ENCODE results near the gene PDS5A. TPM values are rescaled to one million over a fixed set of nuclear protein-coding genes. Genes with fewer than 3 reads are reported as not detected.

PDS5A gene
- total and polyA plus RNA-seq, 2 donors (not counting 1 experiment from before 2014, with no cell fraction given), result 46.9 to 74.0 TPM

DNA sequence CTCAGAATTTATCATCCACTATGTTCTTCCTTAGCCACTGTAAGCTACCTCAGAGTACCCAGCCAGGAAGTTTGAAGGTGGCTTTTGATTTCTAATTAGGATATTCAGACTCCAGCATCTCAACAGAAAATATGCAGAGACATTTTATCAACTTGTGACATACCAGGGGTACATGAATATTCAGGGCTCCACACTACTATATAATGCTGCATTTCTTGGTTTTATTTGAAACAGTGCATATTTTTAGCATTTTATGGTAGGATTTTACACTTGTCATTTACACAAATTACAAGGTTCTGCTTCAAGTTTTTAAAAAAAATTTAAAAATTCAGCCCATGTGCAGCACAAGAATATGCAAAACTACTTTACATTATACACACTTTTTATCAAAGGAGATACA, 155.0 kb downstream of the PDS5A start:
- Histone ChIP-seq H3K4me2 (ENCODE audit: extremely low read depth, insufficient read depth, low read length) (no peak overlapping the region), H3K27ac (ENCODE audit: insufficient read depth, low read length) (no peak overlapping the region), H3K9me3 (ENCODE audit: control insufficient read depth, insufficient read depth, low read depth, low read length) (no peaks in the 10 kb centered on the region), H3K27me3 (ENCODE audit: control insufficient read depth, insufficient read depth, low read length) (no peaks in the 10 kb centered on the region), H3K9ac (ENCODE audit: insufficient read depth, low read length) (no peak overlapping the region), H3K4me1 (ENCODE audit: control insufficient read depth, extremely low read depth, insufficient read depth, low read length) (peaks cover 3% of the 10 kb centered on the region), H4K20me1 (ENCODE audit: control insufficient read depth, extremely low read depth, insufficient read depth, low read length) (no peaks in the 10 kb centered on the region), H3K79me2 (ENCODE audit: control insufficient read depth, insufficient read depth, low read length) (no peaks in the 10 kb centered on the region), H3K4me3 (replicated peaks in 1 of 4; ENCODE audit: control extremely low read depth in 1 of 4, insufficient read depth in 1 of 4, low read depth in 3 of 4, low read length in 4 of 4) (no peak overlapping the region), H3K36me3 (ENCODE audit: control insufficient read depth, insufficient read depth, low read length) (peaks cover 2% of the 10 kb centered on the region), H2AFZ (ENCODE audit: low read length) (no peak overlapping the region)
- DNase-seq (ENCODE audit: low read depth in 2 of 2), result no peak
- TF ChIP-seq, protein P1, sequence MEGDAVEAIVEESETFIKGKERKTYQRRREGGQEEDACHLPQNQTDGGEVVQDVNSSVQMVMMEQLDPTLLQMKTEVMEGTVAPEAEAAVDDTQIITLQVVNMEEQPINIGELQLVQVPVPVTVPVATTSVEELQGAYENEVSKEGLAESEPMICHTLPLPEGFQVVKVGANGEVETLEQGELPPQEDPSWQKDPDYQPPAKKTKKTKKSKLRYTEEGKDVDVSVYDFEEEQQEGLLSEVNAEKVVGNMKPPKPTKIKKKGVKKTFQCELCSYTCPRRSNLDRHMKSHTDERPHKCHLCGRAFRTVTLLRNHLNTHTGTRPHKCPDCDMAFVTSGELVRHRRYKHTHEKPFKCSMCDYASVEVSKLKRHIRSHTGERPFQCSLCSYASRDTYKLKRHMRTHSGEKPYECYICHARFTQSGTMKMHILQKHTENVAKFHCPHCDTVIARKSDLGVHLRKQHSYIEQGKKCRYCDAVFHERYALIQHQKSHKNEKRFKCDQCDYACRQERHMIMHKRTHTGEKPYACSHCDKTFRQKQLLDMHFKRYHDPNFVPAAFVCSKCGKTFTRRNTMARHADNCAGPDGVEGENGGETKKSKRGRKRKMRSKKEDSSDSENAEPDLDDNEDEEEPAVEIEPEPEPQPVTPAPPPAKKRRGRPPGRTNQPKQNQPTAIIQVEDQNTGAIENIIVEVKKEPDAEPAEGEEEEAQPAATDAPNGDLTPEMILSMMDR (conservative IDR thresholded peaks at IDR 0.05 in 1 of 2, IDR thresholded peaks at IDR 0.05 in 1 of 2; ENCODE audit: low read depth in 1 of 2, low read length in 2 of 2), result no peak
- no peak for TF ChIP-seq EZH2 (IDR thresholded peaks at IDR 0.05; ENCODE audit: low read length, missing control alignments)

DNA sequence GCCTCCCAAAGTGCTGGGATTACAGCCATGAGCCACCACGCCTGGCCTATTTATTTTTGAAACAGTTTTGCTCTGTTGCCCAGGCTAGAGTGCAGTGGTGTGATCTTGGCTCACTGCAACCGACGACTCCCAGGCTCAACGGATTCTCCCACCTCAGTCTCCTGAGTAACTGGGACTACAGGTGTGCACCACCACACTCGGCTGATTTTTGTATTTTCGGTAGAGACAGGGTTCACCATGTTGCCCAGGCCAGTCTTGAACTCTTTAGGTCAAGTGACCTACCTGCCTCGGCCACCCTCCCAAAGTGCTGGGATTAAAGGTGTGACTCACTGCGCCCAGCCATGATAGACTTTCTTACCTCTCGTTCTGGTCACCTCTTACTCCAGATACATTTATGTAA, 155.8 kb downstream of the PDS5A start:
- Histone ChIP-seq H3K27ac (ENCODE audit: insufficient read depth, low read length) (no peak overlapping the region), H3K9ac (ENCODE audit: insufficient read depth, low read length) (no peak overlapping the region), H3K4me3 (replicated peaks in 1 of 4; ENCODE audit: control extremely low read depth in 1 of 4, insufficient read depth in 1 of 4, low read depth in 3 of 4, low read length in 4 of 4) (no peak overlapping the region), H3K36me3 (ENCODE audit: control insufficient read depth, insufficient read depth, low read length) (peaks cover 2% of the 10 kb centered on the region), H2AFZ (ENCODE audit: low read length) (no peak overlapping the region), H3K27me3 (ENCODE audit: control insufficient read depth, insufficient read depth, low read length) (no peaks in the 10 kb centered on the region), H3K4me2 (ENCODE audit: extremely low read depth, insufficient read depth, low read length) (no peak overlapping the region), H3K4me1 (ENCODE audit: control insufficient read depth, extremely low read depth, insufficient read depth, low read length) (peaks cover 3% of the 10 kb centered on the region), H4K20me1 (ENCODE audit: control insufficient read depth, extremely low read depth, insufficient read depth, low read length) (no peaks in the 10 kb centered on the region), H3K79me2 (ENCODE audit: control insufficient read depth, insufficient read depth, low read length) (no peaks in the 10 kb centered on the region), H3K9me3 (ENCODE audit: control insufficient read depth, insufficient read depth, low read depth, low read length) (no peaks in the 10 kb centered on the region)
- no peak for DNase-seq (ENCODE audit: low read depth in 2 of 2)
- TF ChIP-seq, protein P1 (conservative IDR thresholded peaks at IDR 0.05 in 1 of 2, IDR thresholded peaks at IDR 0.05 in 1 of 2; ENCODE audit: low read depth in 1 of 2, low read length in 2 of 2), result no peak
- no peak for TF ChIP-seq EZH2 (IDR thresholded peaks at IDR 0.05; ENCODE audit: low read length, missing control alignments)

DNA sequence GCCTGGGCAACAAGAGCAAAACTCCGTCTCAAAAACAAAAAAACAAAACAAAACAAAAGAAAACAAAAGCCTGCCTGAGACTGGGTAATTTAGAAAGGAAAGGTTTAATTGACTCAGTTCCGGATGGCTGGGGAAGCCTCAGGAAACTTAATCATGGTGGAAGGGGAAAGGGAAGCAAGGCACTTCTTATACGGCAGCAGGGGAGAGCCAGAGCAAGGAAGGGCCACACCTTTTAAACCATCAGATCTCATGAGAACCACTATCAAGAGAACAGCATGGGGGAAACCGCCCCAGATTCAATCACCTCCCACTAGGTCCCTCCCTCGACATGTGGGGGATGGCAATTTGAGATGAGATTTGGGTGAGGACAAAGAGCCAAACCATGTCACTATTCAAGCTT, 157.5 kb downstream of the PDS5A start:
- H2AFZ ChIP-seq (ENCODE audit: low read length), result no peak overlapping the region
- peaks cover 2% of the 10 kb centered on the region for H3K36me3 ChIP-seq (ENCODE audit: control insufficient read depth, insufficient read depth, low read length)
- TF ChIP-seq EZH2 (IDR thresholded peaks at IDR 0.05; ENCODE audit: low read length, missing control alignments), result no peak
- TF ChIP-seq, protein P1 (conservative IDR thresholded peaks at IDR 0.05 in 1 of 2, IDR thresholded peaks at IDR 0.05 in 1 of 2; ENCODE audit: low read depth in 1 of 2, low read length in 2 of 2), result no peak

More for the DNA sequence above, 157.5 kb downstream of the PDS5A start:
- no peaks in the 10 kb centered on the region for H3K4me1 ChIP-seq (ENCODE audit: control insufficient read depth, extremely low read depth, insufficient read depth, low read length)
- H3K79me2 ChIP-seq (ENCODE audit: control insufficient read depth, insufficient read depth, low read length), result no peaks in the 10 kb centered on the region
- DNase-seq (ENCODE audit: low read depth in 2 of 2), result no peak
- no peak overlapping the region for H3K4me2 ChIP-seq (ENCODE audit: extremely low read depth, insufficient read depth, low read length)
- H3K4me3 ChIP-seq (replicated peaks in 1 of 4; ENCODE audit: control extremely low read depth in 1 of 4, insufficient read depth in 1 of 4, low read depth in 3 of 4, low read length in 4 of 4), result no peak overlapping the region
- no peaks in the 10 kb centered on the region for H4K20me1 ChIP-seq (ENCODE audit: control insufficient read depth, extremely low read depth, insufficient read depth, low read length)
- H3K9me3 ChIP-seq (ENCODE audit: control insufficient read depth, insufficient read depth, low read depth, low read length), result no peaks in the 10 kb centered on the region
- H3K27me3 ChIP-seq (ENCODE audit: control insufficient read depth, insufficient read depth, low read length), result no peaks in the 10 kb centered on the region
- no peak overlapping the region for H3K9ac ChIP-seq (ENCODE audit: insufficient read depth, low read length)
- no peak overlapping the region for H3K27ac ChIP-seq (ENCODE audit: insufficient read depth, low read length)

All from fibroblast of lung (primary cell).